Neural cell (in vitro differentiated cells): ENCODE data around the gene CAST.

Experiments
- CTCF ChIP-seq: fragments of 450-650 bp; IDR thresholded peaks from 2 replicates; pipeline ENCODE4 v1.5.1; 2014; ENCODE audit warnings: antibody characterized with exemption, mild to moderate bottlenecking, moderate library complexity; ENCODE audit not compliant: poor library complexity, severe bottlenecking
- EP300 ChIP-seq: fragments of 450-650 bp; conservative IDR thresholded peaks from 2 replicates; pipeline ENCODE4 v1.6.1; 2014; ENCODE audit warnings: antibody characterized with exemption, mild to moderate bottlenecking, moderate library complexity; ENCODE audit not compliant: poor library complexity, severe bottlenecking
- EZH2 ChIP-seq: fragments of 200-600, 300-800 bp; shearing (Covaris generic), sonication (generic); IDR thresholded peaks from 2 replicates; pipeline ENCODE4 v1.6.1; 2014; ENCODE audit warnings: antibody characterized with exemption, low read length, borderline replicate concordance, mild to moderate bottlenecking; ENCODE audit not compliant: insufficient read depth, poor library complexity, severe bottlenecking
- RAD21 ChIP-seq: fragments of 450-650 bp; conservative IDR thresholded peaks from 2 replicates; pipeline ENCODE4 v1.6.1; 2014; ENCODE audit warnings: antibody characterized with exemption, mild to moderate bottlenecking, moderate library complexity
- TAF1 ChIP-seq: IDR thresholded peaks from 2 replicates; pipeline ENCODE4 v1.6.1; 2012; ENCODE audit warnings: low read depth
- TF ChIP-seq, protein P1 (sequence below): IDR thresholded peaks from 2 replicates; pipeline ENCODE4 v1.6.1; 2012; ENCODE audit warnings: borderline replicate concordance

DNA sequence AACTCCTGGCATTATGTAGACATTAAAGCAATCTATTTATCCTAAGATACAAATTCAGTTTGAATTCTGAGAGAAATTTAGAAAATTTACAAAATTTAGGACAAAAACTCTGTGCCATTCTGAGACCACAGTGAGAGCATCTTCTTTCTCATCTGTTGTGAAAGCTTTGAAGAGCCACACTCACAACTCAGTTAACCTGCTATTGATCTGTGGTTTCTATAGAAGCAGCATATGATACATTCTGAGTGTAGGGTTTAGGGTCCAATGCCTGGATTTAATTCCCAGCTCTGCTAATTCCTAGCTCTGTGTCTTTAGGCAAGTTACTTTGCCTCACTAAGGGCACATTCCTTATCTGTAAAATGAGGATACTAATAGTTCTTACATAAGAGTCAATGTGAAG, 21.6 kb downstream of the CAST start:
- no peak for TF ChIP-seq CTCF
- TF ChIP-seq EP300 = no peak
- TF ChIP-seq TAF1 = no peak
- TF ChIP-seq EZH2 = no peak
- TF ChIP-seq, protein P1, sequence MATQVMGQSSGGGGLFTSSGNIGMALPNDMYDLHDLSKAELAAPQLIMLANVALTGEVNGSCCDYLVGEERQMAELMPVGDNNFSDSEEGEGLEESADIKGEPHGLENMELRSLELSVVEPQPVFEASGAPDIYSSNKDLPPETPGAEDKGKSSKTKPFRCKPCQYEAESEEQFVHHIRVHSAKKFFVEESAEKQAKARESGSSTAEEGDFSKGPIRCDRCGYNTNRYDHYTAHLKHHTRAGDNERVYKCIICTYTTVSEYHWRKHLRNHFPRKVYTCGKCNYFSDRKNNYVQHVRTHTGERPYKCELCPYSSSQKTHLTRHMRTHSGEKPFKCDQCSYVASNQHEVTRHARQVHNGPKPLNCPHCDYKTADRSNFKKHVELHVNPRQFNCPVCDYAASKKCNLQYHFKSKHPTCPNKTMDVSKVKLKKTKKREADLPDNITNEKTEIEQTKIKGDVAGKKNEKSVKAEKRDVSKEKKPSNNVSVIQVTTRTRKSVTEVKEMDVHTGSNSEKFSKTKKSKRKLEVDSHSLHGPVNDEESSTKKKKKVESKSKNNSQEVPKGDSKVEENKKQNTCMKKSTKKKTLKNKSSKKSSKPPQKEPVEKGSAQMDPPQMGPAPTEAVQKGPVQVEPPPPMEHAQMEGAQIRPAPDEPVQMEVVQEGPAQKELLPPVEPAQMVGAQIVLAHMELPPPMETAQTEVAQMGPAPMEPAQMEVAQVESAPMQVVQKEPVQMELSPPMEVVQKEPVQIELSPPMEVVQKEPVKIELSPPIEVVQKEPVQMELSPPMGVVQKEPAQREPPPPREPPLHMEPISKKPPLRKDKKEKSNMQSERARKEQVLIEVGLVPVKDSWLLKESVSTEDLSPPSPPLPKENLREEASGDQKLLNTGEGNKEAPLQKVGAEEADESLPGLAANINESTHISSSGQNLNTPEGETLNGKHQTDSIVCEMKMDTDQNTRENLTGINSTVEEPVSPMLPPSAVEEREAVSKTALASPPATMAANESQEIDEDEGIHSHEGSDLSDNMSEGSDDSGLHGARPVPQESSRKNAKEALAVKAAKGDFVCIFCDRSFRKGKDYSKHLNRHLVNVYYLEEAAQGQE = no peak
- TF ChIP-seq RAD21 = no peak
